Stimulated activated CD4-positive, alpha-beta T cell treated with anti-CD3 and anti-CD28 coated beads, TNF-alpha, amount 100 ng/mL, for 24 hours (primary cell): ENCODE data around the gene TMPRSS12.
"Not testable (repeated sequence)": the region's sequence is repeated elsewhere in the genome, so short reads cannot be mapped to it uniquely, and the experiment has no call there.

Experiments used
- DNase-seq, 3 experiments: peaks; one replicate each; pipeline ENCODE4 v3.0.0-alpha.2; 2020; ENCODE audit warnings: low read depth in 3 of 3

TMPRSS12 gene

DNA sequence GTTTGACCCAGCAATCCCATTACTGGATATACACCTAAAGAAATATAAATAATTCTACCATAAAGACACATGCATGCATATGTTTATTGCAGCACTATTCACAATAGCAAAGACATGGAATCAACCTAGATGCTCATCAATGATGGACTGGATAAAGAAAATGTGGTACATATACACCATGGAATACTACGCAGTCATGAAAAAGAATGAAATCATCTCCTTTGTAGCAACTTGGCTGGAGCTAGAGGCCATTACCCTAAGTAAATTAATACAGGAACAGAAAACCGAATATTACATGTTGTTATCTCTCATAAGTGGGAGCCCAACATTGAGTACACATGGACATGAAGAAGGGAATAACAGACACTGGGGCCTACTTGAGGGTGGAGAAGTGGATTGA, 13.0 kb downstream of the TMPRSS12 start:
- not testable (repeated sequence) for DNase-seq

DNA sequence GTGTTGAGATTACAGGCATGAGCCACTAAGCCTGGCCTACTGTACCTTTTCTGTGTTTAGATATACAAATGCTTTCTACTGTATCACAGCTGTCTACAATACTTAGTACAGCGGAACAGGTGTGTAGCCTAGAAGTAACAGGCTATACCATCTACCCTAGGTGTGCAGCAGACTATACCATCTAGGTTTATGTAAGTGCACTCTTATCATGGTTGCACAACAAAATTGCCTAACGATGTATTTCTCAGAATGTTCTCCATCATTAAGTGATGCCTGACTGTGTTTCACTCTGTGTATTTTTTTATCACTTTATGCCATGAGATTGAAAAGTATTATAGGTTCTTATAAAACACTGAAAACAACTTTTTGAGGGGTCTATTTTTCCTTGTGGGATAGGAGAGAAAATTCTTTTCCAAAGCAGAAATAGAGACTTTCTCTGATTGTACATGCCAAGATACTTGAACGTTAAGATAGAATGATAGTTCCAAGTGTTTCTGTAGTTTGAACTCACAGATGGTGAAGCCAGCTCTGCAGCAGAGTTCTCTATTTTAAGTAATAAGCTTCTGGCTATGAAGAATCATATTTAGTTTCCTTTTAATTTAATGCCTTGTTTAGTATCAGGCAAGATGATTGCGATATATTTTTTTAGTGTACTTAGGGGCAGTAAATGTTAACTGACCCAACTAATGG, 17.0 kb downstream of the TMPRSS12 start:
- no peak for DNase-seq

DNA sequence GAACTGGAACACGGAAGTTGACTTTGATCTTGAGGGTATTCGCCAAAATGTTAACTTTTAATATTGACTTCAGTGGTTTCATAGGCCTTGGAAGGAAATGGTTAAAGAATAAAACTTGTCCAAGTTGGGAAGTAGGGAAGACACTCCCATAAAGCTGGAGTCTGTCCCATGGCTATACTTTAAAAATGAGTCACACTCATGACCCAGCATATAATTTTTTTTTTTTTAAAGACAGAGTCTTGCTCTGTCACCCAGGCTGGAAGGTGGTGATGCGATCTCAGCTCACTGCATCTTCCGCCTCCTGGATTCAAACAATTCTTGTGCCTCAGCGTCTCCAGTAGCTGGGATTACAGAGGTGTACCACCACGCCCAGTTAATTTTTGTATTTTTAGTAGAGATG, 19.6 kb downstream of the TMPRSS12 start:
- DNase-seq: no peak

DNA sequence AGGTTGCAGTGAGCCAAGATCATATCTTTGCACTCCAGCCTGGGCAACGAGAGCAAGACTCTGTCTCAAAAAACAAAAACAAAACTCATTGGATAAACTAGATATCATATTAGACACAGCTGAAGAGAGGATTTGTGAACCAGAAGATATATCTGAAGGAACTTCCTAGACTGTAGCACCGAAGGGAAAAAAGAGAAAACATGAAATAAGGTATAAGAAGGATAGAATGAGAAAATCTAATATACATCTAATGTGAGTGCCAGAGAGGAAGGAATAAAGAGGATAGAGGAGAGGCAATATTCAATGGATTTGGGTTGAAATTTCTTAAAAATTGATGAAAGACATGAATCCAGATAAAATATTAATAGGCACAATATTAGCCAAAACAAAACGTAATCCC, 22.5 kb downstream of the TMPRSS12 start:
- no peak for DNase-seq

DNA sequence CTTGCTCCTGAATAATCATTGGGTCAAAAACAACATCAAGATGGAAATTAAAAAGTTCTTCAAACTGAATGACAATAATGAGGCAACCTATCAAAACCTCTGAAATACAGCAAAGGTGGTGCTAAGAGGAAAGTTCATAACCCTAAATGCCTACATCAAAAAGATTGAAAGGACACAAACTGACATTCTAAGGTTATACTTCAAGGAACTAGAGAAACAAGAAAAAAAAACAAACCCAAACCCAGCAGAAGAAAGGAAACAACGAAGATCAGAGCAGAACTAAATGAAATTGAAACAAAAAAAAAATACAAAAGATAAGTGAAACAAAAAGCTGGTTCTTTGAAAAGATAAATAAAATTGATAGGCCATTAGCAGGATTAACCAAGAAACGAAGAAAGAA, 26.2 kb downstream of the TMPRSS12 start:
- not testable (repeated sequence) for DNase-seq

DNA sequence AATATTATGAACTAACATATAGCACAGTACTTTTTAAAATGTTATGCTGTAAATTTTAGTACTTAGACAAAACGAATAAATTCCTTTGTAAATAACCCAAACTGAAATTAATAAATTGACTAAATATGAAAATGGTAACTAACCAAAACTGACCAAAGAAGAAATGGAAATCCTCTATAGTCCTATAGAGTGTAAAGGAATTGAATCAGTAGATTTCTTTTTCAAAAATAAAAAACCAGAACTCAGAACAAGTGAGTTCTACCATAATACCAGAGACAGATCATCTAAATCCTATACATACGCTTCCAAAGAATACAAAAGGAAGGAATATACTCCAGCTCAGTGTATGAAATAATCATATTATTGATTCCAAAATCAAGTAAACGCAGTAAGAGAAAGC, 39.8 kb downstream of the TMPRSS12 start:
- no peak for DNase-seq

DNA sequence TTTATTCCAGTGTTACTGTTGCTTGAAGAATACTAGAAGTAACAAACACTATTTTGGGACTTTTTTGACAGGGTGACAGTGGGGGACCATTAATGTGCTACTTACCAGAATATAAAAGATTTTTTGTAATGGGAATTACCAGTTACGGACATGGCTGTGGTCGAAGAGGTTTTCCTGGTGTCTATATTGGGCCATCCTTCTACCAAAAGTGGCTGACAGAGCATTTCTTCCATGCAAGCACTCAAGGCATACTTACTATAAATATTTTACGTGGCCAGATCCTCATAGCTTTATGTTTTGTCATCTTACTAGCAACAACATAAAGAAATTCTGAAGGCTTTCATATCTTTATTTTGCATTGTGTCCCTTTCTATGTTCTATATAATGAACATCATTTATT, 44.5 kb downstream of the TMPRSS12 start:
- DNase-seq: no peak

DNA sequence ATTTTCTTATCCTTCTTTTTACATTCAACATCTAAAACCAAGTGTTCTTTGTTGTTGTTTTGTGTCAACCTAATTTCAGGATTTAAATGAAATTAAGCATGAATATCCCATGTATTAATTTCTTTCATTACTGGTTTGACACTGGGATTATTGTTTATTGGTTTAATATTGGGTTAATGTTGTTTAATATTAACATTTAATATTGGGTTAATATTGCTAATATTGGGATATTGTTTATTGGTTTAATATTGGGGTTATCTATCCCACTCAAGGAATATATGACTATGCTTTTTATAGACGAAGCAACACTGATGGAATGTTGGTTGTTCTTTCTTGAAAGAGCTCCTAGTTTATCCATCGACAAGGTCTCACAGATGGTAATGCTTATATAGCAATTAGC, 45.9 kb downstream of the TMPRSS12 start:
- DNase-seq: no peak

DNA sequence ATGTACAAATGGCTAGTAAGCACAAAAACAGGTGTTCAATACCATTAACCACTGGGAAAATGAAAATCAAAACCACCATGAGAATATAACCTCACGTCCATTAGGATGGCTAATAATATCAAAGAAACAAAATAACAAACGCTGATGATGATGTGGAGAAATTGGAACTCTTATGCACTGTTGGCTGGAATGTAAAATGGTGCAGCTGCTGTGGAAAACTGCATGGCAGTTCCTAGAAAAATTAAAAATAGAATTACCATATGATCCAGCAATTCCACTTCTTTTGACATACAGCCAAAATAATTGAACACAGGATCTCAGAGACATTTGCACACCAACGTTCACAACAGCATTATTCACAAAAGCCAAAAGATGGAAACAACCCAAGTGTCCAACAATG, 51.5 kb downstream of the TMPRSS12 start:
- DNase-seq: no peak

DNA sequence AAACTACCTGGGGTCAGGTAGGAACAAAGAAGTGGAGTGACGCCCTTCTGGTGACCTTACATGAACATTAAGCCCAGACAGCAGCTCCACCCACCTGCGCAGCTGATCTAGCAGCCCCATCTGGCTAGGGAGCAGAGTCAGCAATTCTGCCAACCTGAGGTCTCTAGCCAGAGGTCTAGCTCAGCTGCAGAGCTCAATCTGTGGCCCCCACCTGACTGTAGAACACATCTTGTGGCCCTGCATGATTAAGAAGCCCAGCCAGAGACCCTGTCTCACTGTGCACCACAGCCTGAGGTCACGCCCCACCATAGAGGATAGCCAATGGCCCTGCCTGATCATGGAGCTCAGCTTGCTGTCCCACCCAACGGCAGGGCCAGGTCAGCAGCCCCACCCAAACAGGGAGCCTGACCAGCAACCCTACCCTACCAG, 59.0 kb downstream of the TMPRSS12 start:
- DNase-seq: no peak

DNA sequence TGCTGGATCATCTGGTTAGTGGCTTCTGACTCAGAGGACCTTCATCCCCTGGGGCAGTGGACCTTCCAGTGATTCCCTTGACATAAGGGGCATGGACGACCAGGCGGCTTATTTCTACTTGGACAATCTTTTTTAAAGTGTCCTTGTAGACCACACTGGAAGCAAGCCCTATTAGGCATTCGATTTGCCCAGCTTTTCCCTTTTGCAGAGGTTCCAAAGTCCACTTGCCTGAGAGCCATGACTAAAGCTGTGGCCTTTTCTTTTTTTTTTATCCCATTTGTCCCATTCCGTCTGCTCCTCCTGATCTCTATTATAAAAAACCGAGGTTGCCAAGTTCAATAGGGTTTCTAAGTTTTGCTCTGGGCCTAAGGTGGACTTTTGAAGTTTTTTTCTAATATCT, 65.8 kb downstream of the TMPRSS12 start:
- not testable (repeated sequence) for DNase-seq

DNA sequence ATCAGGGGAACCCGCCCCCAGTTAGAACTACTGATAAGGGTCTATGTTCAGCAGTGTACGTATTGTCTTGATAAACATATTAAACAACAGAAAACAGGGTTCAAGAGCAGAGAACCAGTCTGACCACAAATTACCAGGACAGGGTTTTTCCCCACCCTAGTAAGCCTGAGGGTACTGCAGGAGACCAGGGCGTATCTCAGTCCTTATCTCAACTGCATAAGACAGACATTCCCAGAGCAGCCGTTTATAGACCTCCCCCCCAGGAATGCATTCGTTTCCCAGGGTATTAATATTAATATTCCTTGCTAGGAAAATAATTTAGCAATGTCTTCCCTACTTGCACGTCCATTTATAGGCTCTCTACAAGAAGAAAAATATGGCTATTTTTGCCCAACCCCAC, 69.6 kb downstream of the TMPRSS12 start:
- DNase-seq: not testable (repeated sequence)

DNA sequence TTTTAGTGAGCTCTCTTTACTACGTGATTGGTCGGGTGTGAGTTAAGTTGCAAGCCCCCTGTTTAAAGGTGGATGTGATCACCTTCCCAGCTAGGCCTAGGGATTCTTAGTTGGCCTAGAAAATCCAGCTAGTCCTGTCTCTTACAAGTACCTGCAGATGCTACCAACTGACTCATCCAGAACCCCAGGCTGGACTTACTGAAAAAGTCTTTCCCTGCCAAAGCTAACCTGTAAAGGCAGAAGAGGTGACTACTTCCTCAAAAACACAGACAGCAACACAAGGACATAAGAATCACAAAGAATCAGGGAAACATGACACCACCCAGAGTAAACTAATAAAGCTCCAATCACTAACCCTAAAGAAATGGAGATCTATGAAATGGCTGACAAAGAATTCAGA, 70.5 kb downstream of the TMPRSS12 start:
- DNase-seq: no peak

DNA sequence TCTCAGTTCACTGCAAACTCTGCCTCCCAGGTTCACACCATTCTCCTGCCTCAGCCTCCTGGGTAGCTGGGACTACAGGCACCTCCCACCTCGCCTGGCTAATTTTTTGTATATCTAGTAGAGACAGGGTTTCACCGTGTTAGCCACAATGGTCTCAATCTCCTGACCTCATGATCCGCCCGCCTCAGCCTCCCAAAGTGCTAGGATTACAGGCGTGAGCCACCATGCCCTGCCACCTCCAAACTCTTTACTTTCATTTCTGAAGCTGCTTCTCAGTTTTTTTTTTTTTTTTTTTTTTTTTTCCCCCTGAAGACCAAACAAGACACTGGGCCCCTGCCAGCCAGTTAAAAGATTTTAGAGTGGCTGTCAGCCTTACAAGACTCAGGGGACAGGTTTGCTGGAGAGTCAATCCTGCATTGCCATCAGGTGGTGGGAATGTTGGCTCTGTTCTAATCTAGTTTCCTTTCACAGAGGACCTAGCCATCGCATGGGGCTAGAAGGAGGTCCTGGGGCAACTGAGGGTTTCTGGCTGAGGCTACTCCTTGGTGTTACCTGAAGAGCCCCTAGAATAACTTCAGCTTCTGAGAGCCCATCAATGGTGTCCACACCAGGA, 72.3 kb downstream of the TMPRSS12 start:
- no peak for DNase-seq

DNA sequence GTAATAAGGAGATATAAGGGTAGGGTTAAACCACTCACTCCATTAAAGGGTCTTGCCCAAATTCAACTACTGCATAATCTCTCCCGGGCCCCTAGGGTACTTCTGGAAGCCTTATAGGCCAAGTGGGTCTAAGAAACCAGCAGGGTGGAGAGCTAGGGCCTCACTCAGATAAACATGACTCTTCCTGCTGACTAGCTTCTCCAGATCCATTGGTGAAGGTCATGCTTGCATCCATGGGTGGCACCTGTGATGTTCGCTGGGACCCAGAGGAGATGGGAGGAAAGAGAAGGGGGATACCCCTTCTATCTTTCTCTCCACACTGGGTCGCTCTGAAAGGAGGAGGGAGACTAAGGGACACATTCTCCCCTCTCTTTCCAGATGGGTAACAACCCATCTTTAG, 73.6 kb downstream of the TMPRSS12 start:
- DNase-seq: no peak

DNA sequence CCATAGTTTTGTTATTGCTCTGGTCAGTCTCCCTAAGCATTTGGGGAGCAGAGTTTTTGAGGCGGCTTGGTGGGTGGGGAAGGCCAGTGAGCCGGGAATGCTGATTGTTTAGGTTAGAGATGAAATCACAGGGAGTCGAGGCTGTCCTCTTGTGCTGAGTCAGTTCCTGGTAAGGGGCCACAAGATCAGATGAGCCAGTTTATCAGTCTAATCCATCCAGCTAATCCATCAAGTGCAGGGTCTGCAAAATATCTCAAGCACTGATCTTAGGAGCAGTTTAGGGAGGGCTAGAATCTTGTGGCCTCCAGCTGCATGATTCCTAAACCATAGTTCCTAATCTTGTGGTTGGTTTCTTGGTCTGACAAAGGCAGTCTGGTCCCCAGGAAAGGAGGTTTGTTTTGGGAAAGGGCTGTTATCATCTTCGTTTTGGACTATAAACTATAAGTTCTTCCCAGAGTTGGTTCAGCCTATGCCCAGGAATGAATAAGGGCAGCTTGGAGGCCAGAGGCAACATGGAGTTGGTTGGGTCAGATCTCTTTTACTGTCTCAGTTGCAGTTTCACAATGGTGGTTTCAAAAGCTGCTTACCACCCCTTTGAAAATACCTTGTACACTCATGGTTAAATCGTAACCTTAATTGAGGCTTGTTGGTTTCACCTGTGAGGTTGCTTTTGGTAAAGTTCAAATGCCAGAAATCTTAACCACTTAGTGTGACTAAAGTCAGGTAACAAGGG, 76.0 kb downstream of the TMPRSS12 start:
- no peak for DNase-seq

DNA sequence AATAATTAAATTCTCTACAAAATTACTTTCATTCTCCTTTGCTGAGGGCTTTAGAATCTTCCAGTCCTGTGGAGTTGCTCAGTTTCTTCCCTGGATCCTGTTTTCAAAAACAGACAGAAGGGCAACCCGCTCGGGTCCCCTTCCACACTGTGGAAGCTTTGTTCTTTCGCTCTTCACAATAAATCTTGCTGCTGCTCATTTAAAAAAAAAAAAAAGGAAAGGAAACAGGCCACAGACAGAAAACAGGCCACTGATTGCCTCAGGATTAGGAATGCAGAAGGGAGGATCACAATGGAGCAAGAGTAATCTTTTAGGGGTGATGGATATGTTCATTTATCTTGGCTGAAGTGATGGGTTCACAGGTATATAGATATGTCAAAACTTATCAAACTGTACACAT, 80.1 kb downstream of the TMPRSS12 start:
- DNase-seq: no peak

DNA sequence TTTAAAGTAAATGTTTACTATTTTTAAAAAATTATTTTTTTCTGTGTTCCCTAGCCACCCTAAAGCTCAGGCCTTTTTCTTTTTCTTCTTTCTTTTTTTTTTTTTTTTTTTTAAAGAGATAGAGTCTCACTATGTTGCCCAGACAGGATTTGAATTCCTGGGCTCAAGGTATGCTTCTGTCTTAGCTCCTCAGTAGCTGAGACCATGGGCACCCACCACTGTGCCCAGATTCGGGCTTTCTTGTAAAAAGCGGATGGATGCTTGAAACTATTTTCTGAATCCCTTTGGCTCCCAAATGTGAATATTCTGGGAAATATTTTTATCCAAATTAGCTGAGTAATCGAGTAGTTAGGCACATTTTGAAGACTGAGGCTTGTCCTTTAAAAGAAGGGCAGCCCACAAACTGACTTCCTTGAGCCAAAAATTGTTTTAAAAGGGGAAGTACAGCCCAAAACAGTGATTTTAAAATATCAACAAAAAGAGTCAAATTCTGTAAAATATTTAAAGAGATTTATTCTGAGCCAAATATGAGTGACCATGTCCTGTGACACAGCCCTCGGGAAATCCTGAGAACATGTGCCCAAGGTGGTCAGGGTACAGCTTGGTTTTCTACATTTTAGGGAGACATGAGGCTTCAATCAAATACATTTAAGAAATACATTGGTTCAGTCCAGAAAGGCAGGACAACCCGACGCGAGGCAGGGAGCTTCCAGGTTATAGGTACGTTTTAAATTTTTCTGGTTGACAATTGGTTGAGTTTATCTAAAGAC, 80.8 kb downstream of the TMPRSS12 start:
- no peak for DNase-seq

DNA sequence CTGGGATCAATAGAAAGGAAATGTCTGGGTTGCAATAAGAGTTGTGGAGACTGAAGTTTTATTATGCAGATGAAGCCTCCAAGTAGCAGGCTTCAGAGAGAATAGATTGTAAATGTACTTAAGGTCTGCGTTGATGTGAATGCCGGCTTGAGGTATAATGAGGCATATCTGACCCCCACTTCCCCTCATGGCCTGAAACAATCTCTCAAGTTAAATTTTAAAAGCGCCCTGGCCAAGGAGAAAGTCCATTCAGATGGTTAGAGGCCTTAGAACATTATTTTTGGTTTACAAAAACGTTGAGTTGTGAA, 81.4 kb downstream of the TMPRSS12 start:
- no peak for DNase-seq

DNA sequence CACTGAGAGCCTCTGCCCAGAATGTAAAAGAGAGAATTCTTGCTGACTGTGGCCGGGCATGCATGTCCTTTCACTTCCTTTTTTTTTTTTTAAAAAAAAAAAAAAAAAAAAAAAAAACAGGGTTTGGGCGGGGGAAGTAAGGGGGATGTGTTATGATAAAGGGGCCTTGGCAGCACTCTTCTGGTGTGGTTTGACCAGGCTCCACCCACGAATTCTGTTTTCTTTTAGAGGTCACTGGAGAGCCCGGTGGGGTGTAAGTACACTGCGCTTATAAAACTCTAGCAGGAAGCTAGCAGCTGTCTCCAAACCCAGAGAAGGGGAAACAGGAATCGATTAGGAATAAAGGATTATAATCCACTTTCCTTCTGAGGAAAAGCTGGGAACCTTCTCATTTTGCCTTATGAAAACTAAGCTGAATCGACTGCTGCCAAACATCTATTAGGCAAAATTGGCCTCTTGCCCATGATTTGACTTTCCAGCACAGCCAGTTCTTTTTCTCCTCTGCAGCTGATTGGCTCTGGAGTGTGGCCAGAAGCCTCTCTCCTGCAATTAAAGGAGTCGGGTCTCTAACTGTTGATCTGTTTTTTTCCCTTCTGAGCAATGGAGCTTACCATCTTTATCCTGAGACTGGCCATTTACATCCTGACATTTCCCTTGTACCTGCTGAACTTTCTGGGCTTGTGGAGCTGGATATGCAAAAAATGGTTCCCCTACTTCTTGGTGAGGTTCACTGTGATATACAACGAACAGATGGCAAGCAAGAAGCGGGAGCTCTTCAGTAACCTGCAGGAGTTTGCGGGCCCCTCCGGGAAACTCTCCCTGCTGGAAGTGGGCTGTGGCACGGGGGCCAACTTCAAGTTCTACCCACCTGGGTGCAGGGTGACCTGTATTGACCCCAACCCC, 82.0 kb downstream of the TMPRSS12 start:
- DNase-seq: no peak

DNA sequence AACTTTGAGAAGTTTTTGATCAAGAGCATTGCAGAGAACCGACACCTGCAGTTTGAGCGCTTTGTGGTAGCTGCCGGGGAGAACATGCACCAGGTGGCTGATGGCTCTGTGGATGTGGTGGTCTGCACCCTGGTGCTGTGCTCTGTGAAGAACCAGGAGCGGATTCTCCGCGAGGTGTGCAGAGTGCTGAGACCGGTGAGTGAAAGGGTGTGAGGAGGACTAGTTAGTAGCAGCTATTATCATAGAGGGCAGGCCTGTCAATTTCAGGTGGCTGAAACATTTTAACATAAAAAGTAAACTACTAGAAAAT, 82.6 kb downstream of the TMPRSS12 start:
- DNase-seq: no peak

DNA sequence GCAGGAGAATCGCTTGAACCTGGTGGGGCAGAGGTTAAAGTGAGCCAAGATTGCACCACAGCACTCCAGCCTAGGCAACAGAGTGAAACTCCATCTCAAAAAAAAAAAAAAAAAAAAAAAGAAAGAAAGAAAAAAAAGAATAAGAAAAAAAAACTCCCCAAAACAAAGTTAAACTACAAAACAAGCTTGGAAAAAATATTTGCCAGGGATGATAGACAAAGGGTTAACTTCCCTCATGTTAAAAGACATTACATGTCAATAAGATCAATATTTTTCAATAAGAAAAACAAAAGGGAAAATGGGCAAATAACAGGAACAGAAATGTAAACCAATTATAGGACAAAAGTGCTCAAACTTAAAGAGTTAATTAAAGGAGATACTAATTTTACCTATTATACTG, 83.2 kb downstream of the TMPRSS12 start:
- no peak for DNase-seq
